ENCODE results near the gene SLC35D1.
"Not testable (repeated sequence)": the region's sequence is repeated elsewhere in the genome, so short reads cannot be mapped to it uniquely, and the experiment has no call there.

The SLC35D1 gene

GRCh38 chr1:66982561-66983260, 71.2 kb downstream of the SLC35D1 start:
- DNase-seq = no peak

- no peak for DNase-seq
Observed at GRCh38 chr1:66981679-66982078, 72.3 kb downstream of the SLC35D1 start.

GRCh38 chr1:66980745-66981367, 73.1 kb downstream of the SLC35D1 start:
- DNase-seq = no peak

- DNase-seq = not testable (repeated sequence)
Observed at GRCh38 chr1:66979621-66980020, 74.3 kb downstream of the SLC35D1 start.

- no peak for DNase-seq
Observed at GRCh38 chr1:66978201-66978600, 75.7 kb downstream of the SLC35D1 start.

- DNase-seq = no peak
Observed at GRCh38 chr1:66968574-66968973, 85.4 kb downstream of the SLC35D1 start.

- DNase-seq = not testable (repeated sequence)
Observed at GRCh38 chr1:66966188-66966873, 87.6 kb downstream of the SLC35D1 start.

GRCh38 chr1:66957938-66958337, 96.0 kb downstream of the SLC35D1 start:
- DNase-seq = no peak

- DNase-seq = no peak
Observed at GRCh38 chr1:66954208-66954607, 99.7 kb downstream of the SLC35D1 start.

GRCh38 chr1:66951513-66951912, 102.4 kb downstream of the SLC35D1 start:
- DNase-seq = no peak
